ENCODE measurements around the gene RBMS3. TPM values are rescaled to one million over a fixed set of nuclear protein-coding genes. Genes with fewer than 3 reads are reported as not detected.

The RBMS3 gene
- total and polyA plus RNA-seq, 2 of the 13 experiments (the other 11 are each of a cell fraction or from before 2014, with no cell fraction given): not detected

GRCh38 chr3:29536016-29536758 lies 255.3 kb downstream of the RBMS3 start (continued):
- TF ChIP-seq SP4 (CRISPR knock-in tag; IDR thresholded peaks at IDR 0.05) (no peak), ZNF34 (CRISPR knock-in tag; IDR thresholded peaks at IDR 0.05; ENCODE audit: borderline replicate concordance) (no peak)

- Histone ChIP-seq H3K9ac (ENCODE audit: insufficient read depth, low read depth, low read length) (no peak overlapping the region), H3K9me3 (ENCODE audit: low read length) (no peaks in the 10 kb centered on the region), H4K20me1 (ENCODE audit: insufficient read depth, low read length) (no peaks in the 10 kb centered on the region), H3K79me2 (ENCODE audit: insufficient read depth, low read length) (no peaks in the 10 kb centered on the region), H3K4me3 (replicated peaks in 1 of 3; ENCODE audit: insufficient read depth in 1 of 3, low read depth in 2 of 3, low read length in 3 of 3) (no peak overlapping the region), H3K27ac (ENCODE audit: extremely low read length, insufficient read depth, low read length) (no peak overlapping the region), H3K4me1 (ENCODE audit: insufficient read depth, low read length) (no peaks in the 10 kb centered on the region), H3K4me2 (ENCODE audit: low read depth, low read length) (no peak overlapping the region), H2AFZ (ENCODE audit: low read length) (no peak overlapping the region), H3K36me3 (replicated peaks in 1 of 2; ENCODE audit: control insufficient read depth in 1 of 2, insufficient read depth in 2 of 2, low read length in 2 of 2) (no peaks in the 10 kb centered on the region), H3K27me3 (ENCODE audit: control insufficient read depth in 1 of 2, insufficient read depth in 2 of 2, low read length in 2 of 2) (no peaks in the 10 kb centered on the region; a peak in 1 of 5 replicates)
- WGBS (ENCODE audit: low lambda C conversion rate): 21% methylated on average over 5 of the region's 5 CpGs
- ChIA-PET POLR2A (no interaction called here), CTCF (ENCODE audit: low intra/inter-chr PET ratio, low total read pairs) (no interaction called here)
- no peak for TF ChIP-seq ZNF749 (CRISPR knock-in tag; IDR thresholded peaks at IDR 0.05; ENCODE audit: borderline replicate concordance)
- TF ChIP-seq PRDM4 (CRISPR knock-in tag; IDR thresholded peaks at IDR 0.05; ENCODE audit: borderline replicate concordance): no peak
- TF ChIP-seq DR1 (CRISPR knock-in tag; IDR thresholded peaks at IDR 0.05): no peak
- no peak for TF ChIP-seq FOSL2 (CRISPR knock-in tag; IDR thresholded peaks at IDR 0.05)
- no peak for TF ChIP-seq BCLAF1 (IDR thresholded peaks at IDR 0.05)
- no peak for TF ChIP-seq ATF7 (IDR thresholded peaks at IDR 0.05)
- TF ChIP-seq ATF7 (CRISPR knock-in tag; IDR thresholded peaks at IDR 0.05): no peak
- no peak for TF ChIP-seq TGIF2 (CRISPR knock-in tag; IDR thresholded peaks at IDR 0.05)
- no TSS peak for BruUV-seq (replicated peaks)
- FAIRE-seq (no peak), ATAC-seq (no peak), DNase-seq (ENCODE audit: low spot score) (no peak)
- in situ Hi-C loops (cut with HindIII; ENCODE audit: extremely low pct_ligation_motif_present, low pct_unique_long_range_greater_than_20kb) (no loop called here), intact Hi-C loops (cut with micrococcal nuclease; ENCODE audit: unreplicated experiment) (no loop called here)
These were observed 257.2 kb downstream of the RBMS3 start for GRCh38 chr3:29537889-29538609.
